OCI-LY3 (cell line): Measurements from ENCODE around the gene RALY.

Source experiments
- H2AFZ ChIP-seq: fragments of 200-600, 300-600 bp; shearing (Covaris generic); 2 replicates; pipeline ENCODE4 v1.6.0; 2014; ENCODE audit warnings: antibody characterized with exemption, low read depth, low read length
- H3K27ac ChIP-seq: fragments of 200-600, 300-600 bp; sonication (generic); 2 replicates; pipeline ENCODE4 v1.5.1; 2014; ENCODE audit warnings: mild to moderate bottlenecking, low read length, moderate library complexity, mixed read lengths
- H3K27me3 ChIP-seq: fragments of 200-600, 300-600 bp; sonication (generic); 2 replicates; pipeline ENCODE4 v1.6.1; 2014; ENCODE audit warnings: low read depth, low read length, mixed read lengths
- H3K36me3 ChIP-seq: fragments of 200-600, 300-600 bp; sonication (generic); replicated peaks from 2 replicates; pipeline ENCODE3; 2014; ENCODE audit warnings: low read depth, low read length, mixed read lengths
- H3K4me1 ChIP-seq: fragments of 300-600, 200-600 bp; sonication (generic); 2 replicates; pipeline ENCODE4 v1.6.1; 2014; ENCODE audit warnings: low read length, mixed read lengths
- H3K4me2 ChIP-seq: fragments of 200-600, 300-600 bp; sonication (generic); 2 replicates; pipeline ENCODE4 v1.6.1; 2014; ENCODE audit warnings: low read length, mixed read lengths
- H3K4me3 ChIP-seq: fragments of 300-600, 200-600 bp; sonication (generic); 2 replicates; pipeline ENCODE4 v1.5.1; 2014; ENCODE audit warnings: antibody characterized with exemption, mild to moderate bottlenecking, low read length, moderate library complexity
- H3K79me2 ChIP-seq: fragments of 300-600, 200-600 bp; shearing (Covaris generic); 2 replicates; pipeline ENCODE4 v1.6.1; 2014; ENCODE audit warnings: mild to moderate bottlenecking, low read length, mixed read lengths
- H3K9ac ChIP-seq: fragments of 300-600, 200-600 bp; shearing (Covaris generic); 2 replicates; pipeline ENCODE4 v1.6.0; 2014; ENCODE audit warnings: mild to moderate bottlenecking, low read length, moderate library complexity
- H3K9me3 ChIP-seq: fragments of 200-600, 300-600 bp; shearing (Covaris generic); 2 replicates; pipeline ENCODE4 v1.6.1; 2014; ENCODE audit warnings: low read length, mixed read lengths; ENCODE audit not compliant: insufficient read depth
- H4K20me1 ChIP-seq: fragments of 200-600, 300-600 bp; sonication (generic); 2 replicates; pipeline ENCODE4 v1.6.1; 2016; ENCODE audit warnings: low read length, mixed read lengths; ENCODE audit not compliant: insufficient read depth
- EZH2phosphoT487 ChIP-seq: fragments of 200-600 bp; shearing (Covaris generic); IDR thresholded peaks from 2 replicates; pipeline ENCODE4 v1.6.1; 2018; ENCODE audit warnings: antibody characterized with exemption, mixed run types, low read depth
- TF ChIP-seq, protein P1 (sequence below): fragments of 200-600, 300-600 bp; sonication (generic); IDR thresholded peaks from 2 replicates; pipeline ENCODE4 v1.5.1; 2014; ENCODE audit warnings: antibody characterized with exemption, low read length, low read depth

RALY gene

GRCh38 chr20:33985280-33985679 is 8.4 kb upstream of the RALY start:
- Histone ChIP-seq H4K20me1 (no peaks in the 10 kb centered on the region), H3K4me2 (no peak overlapping the region), H2AFZ (no peak overlapping the region), H3K27ac (no peak overlapping the region), H3K27me3 (no peaks in the 10 kb centered on the region; the same call in 1 of the 2 replicates), H3K4me3 (no peak overlapping the region), H3K9me3 (no peaks in the 10 kb centered on the region), H3K4me1 (no peaks in the 10 kb centered on the region), H3K9ac (no peak overlapping the region), H3K36me3 (no peaks in the 10 kb centered on the region), H3K79me2 (no peaks in the 10 kb centered on the region)
- TF ChIP-seq EZH2phosphoT487, result no peak
- TF ChIP-seq, protein P1, sequence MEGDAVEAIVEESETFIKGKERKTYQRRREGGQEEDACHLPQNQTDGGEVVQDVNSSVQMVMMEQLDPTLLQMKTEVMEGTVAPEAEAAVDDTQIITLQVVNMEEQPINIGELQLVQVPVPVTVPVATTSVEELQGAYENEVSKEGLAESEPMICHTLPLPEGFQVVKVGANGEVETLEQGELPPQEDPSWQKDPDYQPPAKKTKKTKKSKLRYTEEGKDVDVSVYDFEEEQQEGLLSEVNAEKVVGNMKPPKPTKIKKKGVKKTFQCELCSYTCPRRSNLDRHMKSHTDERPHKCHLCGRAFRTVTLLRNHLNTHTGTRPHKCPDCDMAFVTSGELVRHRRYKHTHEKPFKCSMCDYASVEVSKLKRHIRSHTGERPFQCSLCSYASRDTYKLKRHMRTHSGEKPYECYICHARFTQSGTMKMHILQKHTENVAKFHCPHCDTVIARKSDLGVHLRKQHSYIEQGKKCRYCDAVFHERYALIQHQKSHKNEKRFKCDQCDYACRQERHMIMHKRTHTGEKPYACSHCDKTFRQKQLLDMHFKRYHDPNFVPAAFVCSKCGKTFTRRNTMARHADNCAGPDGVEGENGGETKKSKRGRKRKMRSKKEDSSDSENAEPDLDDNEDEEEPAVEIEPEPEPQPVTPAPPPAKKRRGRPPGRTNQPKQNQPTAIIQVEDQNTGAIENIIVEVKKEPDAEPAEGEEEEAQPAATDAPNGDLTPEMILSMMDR, result no peak

GRCh38 chr20:33985830-33986229 is 7.9 kb upstream of the RALY start:
- no peak for TF ChIP-seq EZH2phosphoT487
- TF ChIP-seq, protein P1, result no peak

GRCh38 chr20:33986560-33987216 is 7.0 kb upstream of the RALY start:
- Histone ChIP-seq H3K27ac (no peak overlapping the region), H3K27me3 (no peaks in the 10 kb centered on the region; the same call in 1 of the 2 replicates), H3K36me3 (peaks cover 1% of the 10 kb centered on the region), H3K9me3 (no peaks in the 10 kb centered on the region), H2AFZ (no peak overlapping the region), H3K79me2 (peaks cover 1% of the 10 kb centered on the region), H4K20me1 (no peaks in the 10 kb centered on the region), H3K4me2 (no peak overlapping the region), H3K4me3 (no peak overlapping the region), H3K9ac (no peak overlapping the region), H3K4me1 (peaks cover 3% of the 10 kb centered on the region)
- TF ChIP-seq, protein P1, result no peak
- TF ChIP-seq EZH2phosphoT487, result no peak

More at GRCh38 chr20:33985830-33986229, 7.9 kb upstream of the RALY start:
- Histone ChIP-seq H3K27me3 (no peaks in the 10 kb centered on the region; the same call in 1 of the 2 replicates), H2AFZ (no peak overlapping the region), H3K4me3 (no peak overlapping the region), H3K9ac (no peak overlapping the region), H3K79me2 (no peaks in the 10 kb centered on the region), H3K4me1 (no peaks in the 10 kb centered on the region), H4K20me1 (no peaks in the 10 kb centered on the region), H3K27ac (no peak overlapping the region), H3K4me2 (no peak overlapping the region), H3K9me3 (no peaks in the 10 kb centered on the region), H3K36me3 (no peaks in the 10 kb centered on the region)

DNA sequence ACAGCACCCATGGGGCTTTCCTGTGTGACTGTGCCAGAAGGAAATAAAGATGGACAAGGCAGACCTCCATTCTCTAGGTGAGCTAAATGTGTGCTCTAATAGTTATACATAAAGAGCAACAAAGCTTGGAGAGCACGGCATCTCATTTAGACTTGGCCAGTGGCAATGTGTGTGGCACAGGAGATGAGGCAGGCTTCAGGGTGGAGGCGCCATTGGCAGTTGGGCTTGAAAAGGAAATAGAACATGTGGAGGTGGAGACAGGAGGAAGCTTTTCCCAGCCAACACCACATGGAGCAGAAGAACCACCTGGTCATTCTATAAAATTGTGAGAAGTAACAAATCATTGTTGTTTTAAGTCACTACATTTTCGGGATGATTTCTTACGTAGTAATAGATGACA is 3.6 kb upstream of the RALY start:
- Histone ChIP-seq H3K4me3 (no peak overlapping the region), H3K9ac (no peak overlapping the region), H3K36me3 (peaks cover 4% of the 10 kb centered on the region), H3K4me1 (peaks cover 12% of the 10 kb centered on the region), H3K27me3 (no peaks in the 10 kb centered on the region), H3K9me3 (no peaks in the 10 kb centered on the region), H3K79me2 (peaks cover 24% of the 10 kb centered on the region), H3K4me2 (no peak overlapping the region), H3K27ac (no peak overlapping the region), H4K20me1 (peaks cover 7% of the 10 kb centered on the region), H2AFZ (no peak overlapping the region)
- no peak for TF ChIP-seq EZH2phosphoT487
- TF ChIP-seq, protein P1, result no peak
